HUES6 (cell line): Measurements from ENCODE around the gene TMEM121B.
A peak's percentile ranks its signal among the peaks of the same experiment; 100 is the strongest.

ENCODE experiments used
- H3K27ac ChIP-seq: 2 replicates; pipeline ENCODE4 v1.7.0; 2013; ENCODE audit warnings: low read depth, mild to moderate bottlenecking, low read length, inconsistent platforms
- H3K27me3 ChIP-seq: 2 replicates; pipeline ENCODE4 v1.6.1; 2013; ENCODE audit warnings: low read length; ENCODE audit not compliant: control insufficient read depth, insufficient read depth
- H3K36me3 ChIP-seq: 2 replicates; pipeline ENCODE4 v1.6.1; 2013; ENCODE audit warnings: low read length; ENCODE audit not compliant: control insufficient read depth, insufficient read depth
- H3K4me1 ChIP-seq: 2 replicates; pipeline ENCODE4 v1.6.1; 2013; ENCODE audit warnings: low read length; ENCODE audit not compliant: control insufficient read depth, insufficient read depth
- H3K4me3 ChIP-seq: 2 replicates; pipeline ENCODE4 v1.5.1; 2013; ENCODE audit warnings: low read depth, low read length
- H3K9ac ChIP-seq: one replicate; pipeline ENCODE4 v1.6.1; 2013; ENCODE audit warnings: mild to moderate bottlenecking, low read length
- H3K9me3 ChIP-seq: 2 replicates; pipeline ENCODE4 v1.6.1; 2013; ENCODE audit warnings: low read depth, low read length; ENCODE audit not compliant: control insufficient read depth, insufficient read depth

Gene TMEM121B

GRCh38 chr22:17086788-17087497 lies 34.2 kb downstream of the TMEM121B start:
- Histone ChIP-seq H3K36me3 (no peaks in the 10 kb centered on the region), H3K4me3 (no peak overlapping the region), H3K9ac (no peak overlapping the region), H3K27ac (no peak overlapping the region), H3K9me3 (no peaks in the 10 kb centered on the region), H3K4me1 (0 out of 2 replicates have a peak, but pooled peaks cover 2% of the 10 kb centered on the region), H3K27me3 (peaks cover 25% of the 10 kb centered on the region)

GRCh38 chr22:17086296-17086695 lies 34.9 kb downstream of the TMEM121B start:
- peaks cover 25% of the 10 kb centered on the region for H3K27me3 ChIP-seq
- no peaks in the 10 kb centered on the region for H3K9me3 ChIP-seq
- no peak overlapping the region for H3K27ac ChIP-seq
- 0 out of 2 replicates have a peak, but pooled peaks cover 2% of the 10 kb centered on the region for H3K4me1 ChIP-seq
- peak overlapping the region; percentile 84; the same call in 1 of the 2 replicates for H3K4me3 ChIP-seq
- H3K36me3 ChIP-seq: no peaks in the 10 kb centered on the region
- no peak overlapping the region for H3K9ac ChIP-seq

GRCh38 chr22:17085277-17086181 lies 35.6 kb downstream of the TMEM121B start:
- no peaks in the 10 kb centered on the region for H3K36me3 ChIP-seq
- H3K27me3 ChIP-seq: peaks cover 25% of the 10 kb centered on the region
- 0 out of 2 replicates have a peak, but pooled peaks cover 2% of the 10 kb centered on the region for H3K4me1 ChIP-seq
- H3K27ac ChIP-seq: no peak overlapping the region
- H3K9me3 ChIP-seq: no peaks in the 10 kb centered on the region
- H3K4me3 ChIP-seq: peak overlapping the region; percentile 84
- H3K9ac ChIP-seq: peak overlapping the region; percentile 71

- no peaks in the 10 kb centered on the region for H3K36me3 ChIP-seq
- H3K27ac ChIP-seq: no peak within 1 kb of the TSS
- peak within 1 kb of the TSS; percentile 84 for H3K4me3 ChIP-seq
- 0 out of 2 replicates have a peak, but pooled peaks cover 2% of the 10 kb centered on the region for H3K4me1 ChIP-seq
- peaks cover 25% of the 10 kb centered on the region for H3K27me3 ChIP-seq
- H3K9me3 ChIP-seq: no peaks in the 10 kb centered on the region
- peak within 1 kb of the TSS; percentile 71 for H3K9ac ChIP-seq
These were observed 36.4 kb downstream of the TMEM121B start, which contains the start of gene IL17RA for GRCh38 chr22:17084554-17085276. Gene IL17RA, plus strand, starts transcription at chr22:17085000. Its CDS starts 92 bp downstream, at chr22:17085092.

- H3K27me3 ChIP-seq: peaks cover 25% of the 10 kb centered on the region
- no peak overlapping the region for H3K27ac ChIP-seq
- H3K9ac ChIP-seq: no peak overlapping the region
- no peaks in the 10 kb centered on the region for H3K9me3 ChIP-seq
- peak overlapping the region; percentile 84 for H3K4me3 ChIP-seq
- 0 out of 2 replicates have a peak, but pooled peaks cover 2% of the 10 kb centered on the region for H3K4me1 ChIP-seq
- H3K36me3 ChIP-seq: no peaks in the 10 kb centered on the region
These were observed 37.2 kb downstream of the TMEM121B start for GRCh38 chr22:17083811-17084441.

- Histone ChIP-seq H3K27ac (no peak overlapping the region), H3K4me3 (no peak overlapping the region), H3K9me3 (no peaks in the 10 kb centered on the region), H3K27me3 (peaks cover 25% of the 10 kb centered on the region), H3K36me3 (no peaks in the 10 kb centered on the region), H3K9ac (no peak overlapping the region), H3K4me1 (0 out of 2 replicates have a peak, but pooled peaks cover 2% of the 10 kb centered on the region)
These were observed 37.9 kb downstream of the TMEM121B start for GRCh38 chr22:17083255-17083654.

GRCh38 chr22:17079572-17079971 lies 41.6 kb downstream of the TMEM121B start:
- Histone ChIP-seq H3K27me3 (0 out of 2 replicates have a peak, but pooled peaks cover 5% of the 10 kb centered on the region), H3K9me3 (no peaks in the 10 kb centered on the region), H3K4me3 (no peak overlapping the region), H3K36me3 (no peaks in the 10 kb centered on the region), H3K9ac (no peak overlapping the region), H3K4me1 (no peaks in the 10 kb centered on the region), H3K27ac (no peak overlapping the region)

- no peak overlapping the region for H3K9ac ChIP-seq
- H3K27me3 ChIP-seq: no peaks in the 10 kb centered on the region
- no peaks in the 10 kb centered on the region for H3K36me3 ChIP-seq
- H3K27ac ChIP-seq: no peak overlapping the region
- no peaks in the 10 kb centered on the region for H3K9me3 ChIP-seq
- no peaks in the 10 kb centered on the region for H3K4me1 ChIP-seq
- no peak overlapping the region for H3K4me3 ChIP-seq
These were observed 43.9 kb downstream of the TMEM121B start for GRCh38 chr22:17077255-17077654.

GRCh38 chr22:17074648-17075002 lies 46.5 kb downstream of the TMEM121B start:
- H3K27ac ChIP-seq: no peak overlapping the region
- H3K4me1 ChIP-seq: no peaks in the 10 kb centered on the region
- H3K9ac ChIP-seq: no peak overlapping the region
- no peaks in the 10 kb centered on the region for H3K36me3 ChIP-seq
- no peak overlapping the region for H3K4me3 ChIP-seq
- no peaks in the 10 kb centered on the region for H3K9me3 ChIP-seq
- H3K27me3 ChIP-seq: no peaks in the 10 kb centered on the region

GRCh38 chr22:17072877-17073276 lies 48.3 kb downstream of the TMEM121B start:
- Histone ChIP-seq H3K4me3 (no peak overlapping the region), H3K9ac (no peak overlapping the region), H3K36me3 (no peaks in the 10 kb centered on the region), H3K27ac (no peak overlapping the region), H3K9me3 (no peaks in the 10 kb centered on the region), H3K4me1 (no peaks in the 10 kb centered on the region), H3K27me3 (no peaks in the 10 kb centered on the region)
